Loucy (cell line): ENCODE results near the gene WDR45B.

Experiments
- H2AFZ ChIP-seq: fragments of 200-600 bp; sonication (generic); 2 replicates; pipeline ENCODE4 v1.6.0; 2016; ENCODE audit warnings: antibody characterized with exemption, mild to moderate bottlenecking, low read length, moderate library complexity
- H3F3A ChIP-seq: fragments of 200-600 bp; 2 replicates; pipeline ENCODE4 v1.6.0; 2016; ENCODE audit warnings: antibody characterized with exemption, low read depth, mild to moderate bottlenecking
- H3K27me3 ChIP-seq: fragments of 200-600 bp; sonication (generic); 2 replicates; pipeline ENCODE4 v1.6.1; 2014; ENCODE audit warnings: low read length, mild to moderate bottlenecking; ENCODE audit not compliant: insufficient read depth, poor library complexity, severe bottlenecking
- H3K36me3 ChIP-seq: fragments of 200-600 bp; sonication (generic); 2 replicates; pipeline ENCODE4 v1.6.1; 2016; ENCODE audit warnings: low read length; ENCODE audit not compliant: insufficient read depth
- H3K4me1 ChIP-seq: fragments of 200-600 bp; sonication (generic); 2 replicates; pipeline ENCODE4 v1.5.1; 2014; ENCODE audit warnings: low read length, mild to moderate bottlenecking; ENCODE audit not compliant: insufficient read depth, poor library complexity, severe bottlenecking
- H3K4me2 ChIP-seq: fragments of 200-600 bp; sonication (generic); 2 replicates; pipeline ENCODE4 v1.6.0; 2014; ENCODE audit warnings: antibody characterized with exemption, low read length, low read depth, mild to moderate bottlenecking; ENCODE audit not compliant: poor library complexity, severe bottlenecking
- H3K4me3 ChIP-seq: fragments of 200-600 bp; sonication (generic); 2 replicates; pipeline ENCODE4 v1.5.1; 2014; ENCODE audit warnings: low read length, mild to moderate bottlenecking, mixed read lengths; ENCODE audit not compliant: poor library complexity, severe bottlenecking
- H3K79me2 ChIP-seq: fragments of 200-600 bp; sonication (generic); 2 replicates; pipeline ENCODE4 v1.6.1; 2014; ENCODE audit warnings: low read length; ENCODE audit not compliant: insufficient read depth
- H3K9ac ChIP-seq: fragments of 200-600 bp; sonication (generic); 2 replicates; pipeline ENCODE4 v1.6.0; 2014; ENCODE audit warnings: mild to moderate bottlenecking, low read depth, low read length, moderate library complexity; ENCODE audit not compliant: poor library complexity, severe bottlenecking
- H3K9me2 ChIP-seq: fragments of 200-600 bp; sonication (generic); replicated peaks from 2 replicates; pipeline ENCODE4 v1.6.1; 2016; ENCODE audit warnings: low read depth, low read length, mixed read lengths
- H3K9me3 ChIP-seq: fragments of 200-600 bp; sonication (generic); 2 replicates; pipeline ENCODE4 v1.6.1; 2014; ENCODE audit warnings: mild to moderate bottlenecking, antibody characterized with exemption, low read length, low read depth; ENCODE audit not compliant: insufficient read depth
- H4K20me1 ChIP-seq: fragments of 200-600 bp; sonication (generic); 2 replicates; pipeline ENCODE4 v1.6.0; 2014; ENCODE audit warnings: antibody characterized with exemption, low read length, mild to moderate bottlenecking; ENCODE audit not compliant: insufficient read depth, poor library complexity, severe bottlenecking
- CTCF ChIP-seq: fragments of 200-600 bp; sonication (generic); conservative IDR thresholded peaks from 2 replicates; pipeline ENCODE4 v1.5.1; 2014; ENCODE audit warnings: mild to moderate bottlenecking, antibody characterized with exemption, low read length
- EZH2phosphoT487 ChIP-seq: fragments of 200-600 bp; IDR thresholded peaks from 2 replicates; pipeline ENCODE4 v1.6.1; 2018; ENCODE audit warnings: antibody characterized with exemption, mild to moderate bottlenecking, moderate library complexity, borderline replicate concordance

Gene WDR45B

GRCh38 chr17:82611140-82612058, 36.8 kb downstream of the WDR45B start:
- Histone ChIP-seq H3K9me2 (no peaks in the 10 kb centered on the region), H4K20me1 (no peaks in the 10 kb centered on the region), H3K9me3 (no peaks in the 10 kb centered on the region), H3K4me1 (no peaks in the 10 kb centered on the region), H2AFZ (no peak overlapping the region), H3K4me2 (no peak overlapping the region), H3K27me3 (no peaks in the 10 kb centered on the region), H3K36me3 (peaks cover 33% of the 10 kb centered on the region; the same call in 1 of the 2 replicates), H3F3A (no peaks in the 10 kb centered on the region; the same call in 1 of the 2 replicates), H3K9ac (no peak overlapping the region), H3K4me3 (no peak overlapping the region), H3K79me2 (no peaks in the 10 kb centered on the region)
- TF ChIP-seq EZH2phosphoT487 (no peak), CTCF (no peak)

GRCh38 chr17:82609655-82610054, 38.6 kb downstream of the WDR45B start:
- no peak overlapping the region for H3K9ac ChIP-seq
- no peaks in the 10 kb centered on the region for H3K27me3 ChIP-seq
- H3K9me3 ChIP-seq: no peaks in the 10 kb centered on the region
- TF ChIP-seq CTCF: no peak
- no peak for TF ChIP-seq EZH2phosphoT487
- no peak overlapping the region for H3K4me2 ChIP-seq
- H3K36me3 ChIP-seq: peaks cover 24% of the 10 kb centered on the region; the same call in 1 of the 2 replicates
- H3F3A ChIP-seq: no peaks in the 10 kb centered on the region; the same call in 1 of the 2 replicates
- no peak overlapping the region for H2AFZ ChIP-seq
- H3K79me2 ChIP-seq: no peaks in the 10 kb centered on the region
- no peaks in the 10 kb centered on the region for H3K4me1 ChIP-seq
- H3K4me3 ChIP-seq: no peak overlapping the region
- H4K20me1 ChIP-seq: no peaks in the 10 kb centered on the region
- H3K9me2 ChIP-seq: no peaks in the 10 kb centered on the region

- Histone ChIP-seq H3K4me3 (no peak overlapping the region), H3K9ac (no peak overlapping the region), H3K79me2 (no peaks in the 10 kb centered on the region), H2AFZ (no peak overlapping the region), H3K36me3 (peaks cover 24% of the 10 kb centered on the region; the same call in 1 of the 2 replicates), H3K4me1 (no peaks in the 10 kb centered on the region), H3K9me3 (no peaks in the 10 kb centered on the region), H4K20me1 (no peaks in the 10 kb centered on the region), H3F3A (no peaks in the 10 kb centered on the region; the same call in 1 of the 2 replicates), H3K4me2 (no peak overlapping the region), H3K27me3 (no peaks in the 10 kb centered on the region), H3K9me2 (no peaks in the 10 kb centered on the region)
- no peak for TF ChIP-seq EZH2phosphoT487
- no peak for TF ChIP-seq CTCF
These were observed 39.4 kb downstream of the WDR45B start for GRCh38 chr17:82608816-82609215.
